ENCODE results near the gene RANBP1. TPM values are rescaled to one million over a fixed set of nuclear protein-coding genes. Genes with fewer than 3 reads are reported as not detected.

RANBP1 gene
- total and polyA plus RNA-seq, 3 donors from 2014 or later = 247 to 318 (median 284) TPM

DNA sequence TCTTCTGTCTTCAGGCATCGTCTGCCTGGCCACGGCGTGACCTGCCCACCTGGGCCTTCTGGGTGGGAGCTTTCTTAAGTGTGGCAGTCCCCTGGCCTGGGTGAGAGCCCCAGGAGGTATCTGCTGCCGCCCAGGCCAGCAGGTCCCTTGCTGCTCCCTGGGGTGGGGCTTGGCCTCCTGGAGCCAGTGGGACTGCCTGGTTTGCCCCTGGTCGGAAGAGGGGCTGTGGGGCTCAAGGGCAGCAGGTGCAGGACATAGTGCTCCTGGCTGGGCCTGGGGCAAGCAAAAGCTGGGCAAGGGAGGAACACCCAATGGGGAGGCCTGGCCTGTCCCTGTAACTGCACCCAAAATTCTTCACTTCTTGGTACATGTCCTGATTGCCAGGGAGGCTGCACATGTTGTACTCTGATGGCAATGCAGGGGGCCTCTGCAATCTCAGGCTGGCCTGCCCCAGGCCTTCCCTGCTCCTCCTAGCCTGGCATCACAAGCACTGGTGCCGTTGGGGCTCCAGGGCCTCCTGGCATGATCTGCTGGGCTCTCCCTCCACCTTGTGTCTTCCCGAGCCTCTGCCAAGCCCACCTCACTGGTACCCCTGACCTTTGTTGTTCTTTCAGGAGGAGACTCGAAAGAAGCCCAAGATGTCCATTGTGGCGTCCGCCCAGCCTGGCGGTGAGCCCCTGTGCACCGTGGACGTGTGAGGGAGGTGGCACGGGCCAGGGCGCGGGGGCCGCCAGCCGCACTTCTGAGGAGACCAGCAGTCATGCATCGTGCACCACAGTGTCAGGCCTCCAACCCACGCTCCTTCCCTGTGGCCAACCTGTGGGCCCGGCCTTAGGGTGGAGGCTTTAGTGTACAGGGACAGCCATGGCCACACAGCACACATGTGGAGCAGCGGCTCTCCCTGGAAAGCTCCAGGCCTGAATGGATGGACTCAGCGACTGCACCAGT lies 6.2 kb upstream of the RANBP1 start:
- 74 to 79% methylated on average over 9 to 23 of the region's 23 CpGs for WGBS, 2 donors
- Histone ChIP-seq H3K9me3 (no peaks in the 10 kb centered on the region), H3K36me3 (ENCODE audit: low read depth, missing control alignments) (no peaks in the 10 kb centered on the region), H3K27ac (no peak overlapping the region), H3K27me3 (no peaks in the 10 kb centered on the region), H3K4me3 (no peak overlapping the region), H3K4me1 (no peaks in the 10 kb centered on the region)
- no peak for DNase-seq
- no peak for TF ChIP-seq POLR2A (IDR thresholded peaks at IDR 0.05)
- TF ChIP-seq, protein P1, sequence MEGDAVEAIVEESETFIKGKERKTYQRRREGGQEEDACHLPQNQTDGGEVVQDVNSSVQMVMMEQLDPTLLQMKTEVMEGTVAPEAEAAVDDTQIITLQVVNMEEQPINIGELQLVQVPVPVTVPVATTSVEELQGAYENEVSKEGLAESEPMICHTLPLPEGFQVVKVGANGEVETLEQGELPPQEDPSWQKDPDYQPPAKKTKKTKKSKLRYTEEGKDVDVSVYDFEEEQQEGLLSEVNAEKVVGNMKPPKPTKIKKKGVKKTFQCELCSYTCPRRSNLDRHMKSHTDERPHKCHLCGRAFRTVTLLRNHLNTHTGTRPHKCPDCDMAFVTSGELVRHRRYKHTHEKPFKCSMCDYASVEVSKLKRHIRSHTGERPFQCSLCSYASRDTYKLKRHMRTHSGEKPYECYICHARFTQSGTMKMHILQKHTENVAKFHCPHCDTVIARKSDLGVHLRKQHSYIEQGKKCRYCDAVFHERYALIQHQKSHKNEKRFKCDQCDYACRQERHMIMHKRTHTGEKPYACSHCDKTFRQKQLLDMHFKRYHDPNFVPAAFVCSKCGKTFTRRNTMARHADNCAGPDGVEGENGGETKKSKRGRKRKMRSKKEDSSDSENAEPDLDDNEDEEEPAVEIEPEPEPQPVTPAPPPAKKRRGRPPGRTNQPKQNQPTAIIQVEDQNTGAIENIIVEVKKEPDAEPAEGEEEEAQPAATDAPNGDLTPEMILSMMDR (IDR thresholded peaks at IDR 0.05) = no peak
- intact Hi-C loops (cut with DNase I; ENCODE audit: low total_unique reads) = no loop called here

DNA sequence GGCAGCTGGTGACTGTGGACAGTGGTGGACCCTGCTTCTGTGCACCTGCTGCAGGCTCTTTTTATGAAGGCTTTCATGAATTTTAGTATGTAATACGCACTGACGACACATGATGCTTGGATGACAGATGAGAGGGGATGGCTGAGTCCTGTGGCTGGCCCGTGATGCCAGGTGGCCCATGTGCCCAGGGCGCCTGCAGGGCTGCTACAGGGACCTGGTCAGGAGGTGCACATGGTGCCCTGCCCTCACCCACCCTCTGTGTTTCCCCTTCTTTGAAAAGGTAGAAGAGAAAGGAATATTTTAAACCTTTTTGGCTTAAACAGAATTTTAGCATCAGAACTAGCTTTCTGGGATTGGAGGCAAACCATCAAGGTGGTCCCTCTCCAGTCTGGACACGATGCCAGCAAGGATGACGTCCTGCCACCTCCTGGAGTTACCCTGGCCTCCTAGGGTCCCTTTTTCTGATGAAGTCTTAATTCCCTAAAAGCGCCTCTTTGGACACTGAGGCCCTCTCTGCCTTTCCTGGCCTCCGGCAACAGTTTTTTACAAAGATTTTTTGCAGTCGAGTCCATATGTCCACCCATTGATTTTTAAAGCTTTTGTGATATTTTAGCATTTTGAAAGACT lies 5.4 kb upstream of the RANBP1 start:
- TF ChIP-seq, protein P1 (IDR thresholded peaks at IDR 0.05) = no peak
- no peak for TF ChIP-seq POLR2A (IDR thresholded peaks at IDR 0.05)
- WGBS, 2 donors = 79 to 86% methylated on average over 9 of the region's 9 CpGs
- Histone ChIP-seq H3K9me3 (no peaks in the 10 kb centered on the region), H3K27me3 (no peaks in the 10 kb centered on the region), H3K27ac (no peak overlapping the region), H3K4me1 (peaks cover under 1% of the 10 kb centered on the region), H3K4me3 (no peak overlapping the region), H3K36me3 (ENCODE audit: low read depth, missing control alignments) (no peaks in the 10 kb centered on the region)
- no peak for DNase-seq
- intact Hi-C loops (cut with DNase I; ENCODE audit: low total_unique reads) = no loop called here

DNA sequence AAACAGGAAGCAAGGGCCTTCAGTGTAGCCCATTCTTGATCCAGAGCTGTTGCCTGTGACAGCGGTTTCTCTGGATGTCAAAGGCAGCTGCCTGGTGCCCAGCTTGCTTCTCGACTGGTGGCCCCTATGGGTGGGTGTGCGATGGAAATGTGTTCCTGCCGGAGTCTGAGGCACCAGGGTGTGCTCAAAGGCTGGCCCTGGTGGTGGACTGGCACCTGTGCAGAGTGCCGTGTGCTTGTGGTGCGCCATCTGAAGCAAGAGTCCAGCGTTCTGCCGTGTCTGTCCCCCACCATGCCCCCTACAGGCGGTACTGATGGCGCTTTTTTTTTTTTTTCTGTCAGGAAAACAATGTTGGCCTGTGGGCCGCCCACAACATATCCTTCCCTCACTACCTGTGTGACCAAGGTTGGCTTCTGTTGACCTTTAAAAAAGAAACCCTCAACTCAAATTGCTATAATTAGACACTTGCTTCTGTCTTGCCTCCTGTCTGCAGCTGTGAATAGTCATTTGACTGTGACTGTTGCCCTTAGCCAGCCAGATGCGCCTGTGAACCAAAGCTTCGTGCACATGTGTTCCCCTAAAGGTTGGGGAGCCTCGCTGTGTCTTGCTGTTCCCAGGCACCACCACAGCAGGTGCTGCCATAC lies 4.7 kb upstream of the RANBP1 start:
- Histone ChIP-seq H3K27me3 (no peaks in the 10 kb centered on the region), H3K9me3 (no peaks in the 10 kb centered on the region), H3K4me3 (no peak overlapping the region), H3K4me1 (peaks cover 7% of the 10 kb centered on the region), H3K27ac (no peak overlapping the region), H3K36me3 (ENCODE audit: low read depth, missing control alignments) (no peaks in the 10 kb centered on the region)
- TF ChIP-seq, protein P1 (IDR thresholded peaks at IDR 0.05) = peak in 2 of 3 experiments; percentile 9 to 37
- TF ChIP-seq POLR2A (IDR thresholded peaks at IDR 0.05) = no peak
- DNase-seq = no peak
- WGBS, 2 donors = 68 to 75% methylated on average over 14 of the region's 14 CpGs
- intact Hi-C loops (cut with DNase I; ENCODE audit: low total_unique reads) = no loop called here

DNA sequence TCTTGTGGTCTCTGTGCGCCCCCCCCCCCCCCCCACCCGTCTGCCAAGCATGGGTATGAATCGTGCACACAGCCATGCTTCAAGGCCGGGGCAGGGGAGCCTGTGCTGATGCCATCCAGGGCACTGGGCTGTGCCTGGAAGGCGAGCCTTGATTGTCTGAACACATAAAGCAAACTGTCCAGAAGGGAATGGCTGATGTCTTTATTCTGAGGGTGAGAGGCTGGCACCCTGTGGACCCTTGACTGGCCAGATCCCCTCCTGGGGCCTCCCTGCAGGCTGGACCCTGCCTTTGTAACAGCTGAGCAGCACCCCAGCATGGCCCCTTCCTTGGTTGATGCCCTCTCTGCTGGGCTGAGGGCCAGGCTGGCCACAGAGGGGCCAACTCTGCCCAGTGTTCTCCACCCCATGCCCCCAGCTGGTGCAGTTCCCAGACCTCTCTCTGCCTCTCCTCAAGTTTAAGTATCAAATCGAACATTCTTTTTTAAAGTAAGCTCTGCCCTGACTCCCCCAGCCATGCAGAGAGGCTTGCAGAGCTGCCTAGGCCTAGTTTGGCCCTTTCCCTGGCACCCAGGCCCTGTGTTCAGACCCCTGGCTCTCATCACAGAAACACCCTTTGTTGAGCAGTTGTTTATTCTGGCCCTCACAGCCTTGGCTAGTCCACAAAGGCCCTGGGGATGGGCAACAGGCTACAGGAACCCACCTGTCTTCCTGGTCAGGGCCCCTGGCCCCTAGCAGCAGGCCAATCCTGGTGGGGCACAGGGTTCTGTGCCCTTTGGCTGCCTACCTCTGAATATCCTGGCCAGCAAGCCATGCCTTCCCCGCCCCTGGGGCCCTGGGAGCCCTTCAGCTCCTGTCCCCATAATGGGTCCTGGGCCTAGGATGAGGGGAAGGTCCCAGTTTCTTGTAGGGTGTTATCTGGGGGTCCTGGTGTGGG lies 3.9 kb upstream of the RANBP1 start:
- Histone ChIP-seq H3K27me3 (no peaks in the 10 kb centered on the region), H3K4me1 (peaks cover 10% of the 10 kb centered on the region), H3K4me3 (no peak overlapping the region), H3K27ac (no peak overlapping the region), H3K9me3 (no peaks in the 10 kb centered on the region), H3K36me3 (ENCODE audit: low read depth, missing control alignments) (no peaks in the 10 kb centered on the region)
- intact Hi-C loops (cut with DNase I; ENCODE audit: low total_unique reads) = no loop called here
- TF ChIP-seq, protein P1 (IDR thresholded peaks at IDR 0.05) = no peak
- no peak for TF ChIP-seq POLR2A (IDR thresholded peaks at IDR 0.05)
- 60 to 72% methylated on average over 4 to 6 of the region's 7 CpGs for WGBS, 2 donors
- DNase-seq = no peak
